Forelimb muscle (tissue), 1 donor: Measurements from ENCODE around the gene ATF6. TPM values are rescaled to one million over a fixed set of nuclear protein-coding genes. Genes with fewer than 3 reads are reported as not detected.

Experiments used
- DNase-seq: peaks from one replicate; pipeline ENCODE4 v3.0.0-alpha.2; 2013; ENCODE audit warnings: low read depth
- polyA plus RNA-seq: library from polyadenylated mRNA; unstranded; fragments of 120-200 nt; gene quantifications from one replicate; pipeline ENCODE4 v1.2.1, GENCODE V29; 2013; ENCODE audit not compliant: insufficient read length

Gene ATF6
- polyA plus RNA-seq, 1 donor = 15.5 TPM

- DNase-seq = no peak
Observed at GRCh38 chr1:161940866-161941591, 174.9 kb downstream of the ATF6 start.

- DNase-seq = no peak
Observed at GRCh38 chr1:161941726-161942436, 175.8 kb downstream of the ATF6 start.

GRCh38 chr1:161943737-161944136, 177.6 kb downstream of the ATF6 start:
- DNase-seq = no peak

- no peak for DNase-seq
Observed at GRCh38 chr1:161944381-161944780, 178.3 kb downstream of the ATF6 start.

- no peak for DNase-seq
Observed at GRCh38 chr1:161945306-161946060, 179.4 kb downstream of the ATF6 start.

GRCh38 chr1:161946071-161946987, 180.2 kb downstream of the ATF6 start:
- DNase-seq = no peak

- DNase-seq = no peak
Observed at GRCh38 chr1:161948435-161948834, 182.3 kb downstream of the ATF6 start.

- no peak for DNase-seq
Observed at GRCh38 chr1:161949548-161949947, 183.4 kb downstream of the ATF6 start.

- DNase-seq = no peak
Observed at GRCh38 chr1:161950377-161950776, 184.3 kb downstream of the ATF6 start.

- no peak for DNase-seq
Observed at GRCh38 chr1:161951646-161952045, 185.5 kb downstream of the ATF6 start.

GRCh38 chr1:161952607-161953172, 186.6 kb downstream of the ATF6 start:
- DNase-seq = no peak

- DNase-seq = no peak
Observed at GRCh38 chr1:161953256-161953920, 187.3 kb downstream of the ATF6 start.

GRCh38 chr1:161954050-161954449, 187.9 kb downstream of the ATF6 start:
- DNase-seq = no peak

- DNase-seq = no peak
Observed at GRCh38 chr1:161954466-161954865, 188.3 kb downstream of the ATF6 start.

- no peak for DNase-seq
Observed at GRCh38 chr1:161955606-161956005, 189.5 kb downstream of the ATF6 start.

- DNase-seq = no peak
Observed at GRCh38 chr1:161956097-161956496, 190.0 kb downstream of the ATF6 start.

GRCh38 chr1:161956930-161957329, 190.8 kb downstream of the ATF6 start:
- DNase-seq = no peak

- DNase-seq = no peak
Observed at GRCh38 chr1:161958425-161958824, 192.3 kb downstream of the ATF6 start.

GRCh38 chr1:161962091-161962887, 196.2 kb downstream of the ATF6 start:
- DNase-seq = no peak

GRCh38 chr1:161966067-161966466, 199.9 kb downstream of the ATF6 start:
- DNase-seq = no peak
